Fibroblast of lung (primary cell): ENCODE results near the gene CLDN4. TPM values are rescaled to one million over a fixed set of nuclear protein-coding genes. Genes with fewer than 3 reads are reported as not detected.

Experiments
- DNase-seq, 2 donors: peaks; one replicate each; pipeline versions ENCODE4 v3.0.0 to v3.0.0-alpha.2; 2010; ENCODE audit warnings: low read depth in 2 of 2
- H2AFZ ChIP-seq: 2 replicates; pipeline ENCODE4 v1.5.1; 2012; ENCODE audit warnings: low read length, control low read depth, inconsistent platforms
- H3K27ac ChIP-seq: 2 replicates; pipeline ENCODE4 v1.5.1; 2011; ENCODE audit warnings: low read length, control low read depth; ENCODE audit not compliant: insufficient read depth
- H3K27me3 ChIP-seq: 2 replicates; pipeline ENCODE4 v1.5.1; 2011; ENCODE audit warnings: mild to moderate bottlenecking, low read length; ENCODE audit not compliant: control insufficient read depth, insufficient read depth
- H3K36me3 ChIP-seq: 2 replicates; pipeline ENCODE4 v1.5.1; 2011; ENCODE audit warnings: low read length; ENCODE audit not compliant: control insufficient read depth, insufficient read depth
- H3K4me1 ChIP-seq: 2 replicates; pipeline ENCODE4 v1.5.1; 2011; ENCODE audit warnings: low read length; ENCODE audit not compliant: control insufficient read depth, insufficient read depth; ENCODE audit errors: extremely low read depth
- H3K4me2 ChIP-seq: 2 replicates; pipeline ENCODE4 v1.5.1; 2011; ENCODE audit warnings: low read length, control low read depth; ENCODE audit not compliant: insufficient read depth; ENCODE audit errors: extremely low read depth
- H3K4me3 ChIP-seq, 4 experiments: fragments of 200-600 bp in 1 of 4; sonication (generic) in 1 of 4; replicated peaks in 1 of 4; 2 replicates each; pipeline ENCODE4 v1.5.1; 2011 to 2016; ENCODE audit warnings: low read length in 4 of 4, low read depth in 3 of 4, mild to moderate bottlenecking in 3 of 4, control low read depth in 2 of 4, inconsistent platforms in 1 of 4, mixed read lengths in 1 of 4; ENCODE audit not compliant: insufficient read depth in 1 of 4; ENCODE audit errors: control extremely low read depth in 1 of 4
- H3K79me2 ChIP-seq: 2 replicates; pipeline ENCODE4 v1.5.1; 2012; ENCODE audit warnings: mild to moderate bottlenecking, low read length, inconsistent platforms; ENCODE audit not compliant: control insufficient read depth, insufficient read depth
- H3K9ac ChIP-seq: 2 replicates; pipeline ENCODE4 v1.5.1; 2011; ENCODE audit warnings: mild to moderate bottlenecking, low read length, control low read depth; ENCODE audit not compliant: insufficient read depth
- H3K9me3 ChIP-seq: 2 replicates; pipeline ENCODE4 v1.5.1; 2012; ENCODE audit warnings: low read depth, low read length; ENCODE audit not compliant: control insufficient read depth, insufficient read depth
- H4K20me1 ChIP-seq: 2 replicates; pipeline ENCODE4 v1.5.1; 2011; ENCODE audit warnings: low read length; ENCODE audit not compliant: control insufficient read depth, insufficient read depth; ENCODE audit errors: extremely low read depth
- CTCF ChIP-seq, 2 donors: IDR thresholded peaks in 1 of 2; conservative IDR thresholded peaks in 1 of 2; 1 replicate in 1 of 2; 2 replicates in 1 of 2; pipeline ENCODE4 v1.5.1; 2011 to 2012; ENCODE audit warnings: low read length in 2 of 2, control low read depth in 1 of 2, inconsistent platforms in 1 of 2, low read depth in 1 of 2, mild to moderate bottlenecking in 1 of 2
- EZH2 ChIP-seq: IDR thresholded peaks from 2 replicates; pipeline ENCODE4 v1.5.1; 2012; ENCODE audit warnings: low read length, control low read depth, mild to moderate bottlenecking; ENCODE audit errors: missing control alignments
- polyA plus RNA-seq, 2 donors: library from polyadenylated mRNA; depleted of rRNA in 1 of 2; stranded (reverse) in 1 of 2; unstranded in 1 of 2; fragments of >200 nt; gene quantifications; 2 replicates each; pipeline ENCODE4 v1.2.1, GENCODE V29; 2011 to 2012; ENCODE audit warnings: missing spikeins in 1 of 2
- total RNA-seq: library from RNA; depleted of rRNA; stranded (reverse); fragments of >200 nt; gene quantifications from 2 replicates; pipeline ENCODE4 v1.2.1, GENCODE V29; 2014

Gene CLDN4
- total and polyA plus RNA-seq, 2 donors (not counting 1 experiment from before 2014, with no cell fraction given) = under 0.01 to 0.51 TPM

- no peak for DNase-seq
- peaks cover 20% of the 10 kb centered on the region for H3K4me1 ChIP-seq
- TF ChIP-seq EZH2 (no peak), CTCF (conservative IDR thresholded peaks at IDR 0.05 in 1 of 2, IDR thresholded peaks at IDR 0.05 in 1 of 2; ENCODE audit: low read depth in 1 of 2, low read length in 2 of 2) (no peak)
- H3K9me3 ChIP-seq = no peaks in the 10 kb centered on the region
- H3K9ac ChIP-seq = no peak overlapping the region
- H3K4me3 ChIP-seq = no peak overlapping the region
- no peak overlapping the region for H3K4me2 ChIP-seq
- H4K20me1 ChIP-seq = no peaks in the 10 kb centered on the region
- H3K79me2 ChIP-seq = no peaks in the 10 kb centered on the region
- no peaks in the 10 kb centered on the region for H3K36me3 ChIP-seq
- H3K27ac ChIP-seq = no peak overlapping the region
- H3K27me3 ChIP-seq = no peaks in the 10 kb centered on the region
- H2AFZ ChIP-seq = no peak overlapping the region
These were observed 50.7 kb downstream of the CLDN4 start for GRCh38 chr7:73881352-73882046.

GRCh38 chr7:73882047-73882402 lies 51.2 kb downstream of the CLDN4 start:
- Histone ChIP-seq H3K36me3 (no peaks in the 10 kb centered on the region), H3K4me3 (no peak overlapping the region), H2AFZ (no peak overlapping the region), H4K20me1 (no peaks in the 10 kb centered on the region), H3K27ac (no peak overlapping the region), H3K27me3 (no peaks in the 10 kb centered on the region), H3K79me2 (no peaks in the 10 kb centered on the region), H3K9ac (no peak overlapping the region), H3K9me3 (no peaks in the 10 kb centered on the region), H3K4me1 (peaks cover 20% of the 10 kb centered on the region), H3K4me2 (no peak overlapping the region)
- DNase-seq = no peak
- TF ChIP-seq CTCF (conservative IDR thresholded peaks at IDR 0.05 in 1 of 2, IDR thresholded peaks at IDR 0.05 in 1 of 2; ENCODE audit: low read depth in 1 of 2, low read length in 2 of 2) (no peak), EZH2 (no peak)

Other genes with a start within 250 kb of the CLDN4 start
- gene MLXIPL, start 206.5 kb upstream of the CLDN4 start, total RNA-seq = 0.51 TPM in 1 of 2 replicates, not detected in the other
- gene MLXIPL, start 206.5 kb upstream of the CLDN4 start, polyA plus RNA-seq = not detected in 2 replicates
- gene VPS37D, start 163.2 kb upstream of the CLDN4 start, total RNA-seq = 6.2 and 6.8 TPM in 2 replicates
- gene VPS37D, start 163.2 kb upstream of the CLDN4 start, polyA plus RNA-seq = 0.63 and 0.87 TPM in 2 replicates
- 1.8 and 3.8 TPM in 2 replicates for gene DNAJC30, start 147.5 kb upstream of the CLDN4 start, total RNA-seq
- 7.3 and 7.7 TPM in 2 replicates for gene DNAJC30, start 147.5 kb upstream of the CLDN4 start, polyA plus RNA-seq
- 30.8 and 31.9 TPM in 2 replicates for gene BUD23, start 147.4 kb upstream of the CLDN4 start, total RNA-seq
- 60.1 and 78.4 TPM in 2 replicates for gene BUD23, start 147.4 kb upstream of the CLDN4 start, polyA plus RNA-seq
- gene STX1A, start 111.3 kb upstream of the CLDN4 start, total RNA-seq = 4.6 and 8.1 TPM in 2 replicates
- gene STX1A, start 111.3 kb upstream of the CLDN4 start, polyA plus RNA-seq = 7.8 and 17.2 TPM in 2 replicates
- 7.1 and 8.0 TPM in 2 replicates for gene ABHD11, start 92.2 kb upstream of the CLDN4 start, total RNA-seq
- gene ABHD11, start 92.2 kb upstream of the CLDN4 start, polyA plus RNA-seq = 6.5 and 16.3 TPM in 2 replicates
- gene CLDN3, start 60.7 kb upstream of the CLDN4 start, total RNA-seq = not detected in 2 replicates
- 0.05 TPM in 1 of 2 replicates, not detected in the other for gene CLDN3, start 60.7 kb upstream of the CLDN4 start, polyA plus RNA-seq
- 4.9 and 15.7 TPM in 2 replicates for gene METTL27, start 11.5 kb downstream of the CLDN4 start, total RNA-seq
- 0.96 and 2.1 TPM in 2 replicates for gene METTL27, start 11.5 kb downstream of the CLDN4 start, polyA plus RNA-seq
- not detected in 2 replicates for gene TMEM270, start 30.2 kb downstream of the CLDN4 start, total RNA-seq
- gene TMEM270, start 30.2 kb downstream of the CLDN4 start, polyA plus RNA-seq = not detected in 2 replicates
- gene ELN, start 197.2 kb downstream of the CLDN4 start, total RNA-seq = 2.1 and 6.4 TPM in 2 replicates
- 1.9 and 11.0 TPM in 2 replicates for gene ELN, start 197.2 kb downstream of the CLDN4 start, polyA plus RNA-seq